IMR-90 (cell line): ENCODE results near the gene LMX1A. TPM values are rescaled to one million over a fixed set of nuclear protein-coding genes. Genes with fewer than 3 reads are reported as not detected.

Experiments
- ATAC-seq: fragments of 200-7000 bp; cut with Tn5 transposase; 2 replicates; pipeline ENCODE4 v1.9.1; 2020; ENCODE audit warnings: low read depth, mild to moderate bottlenecking, moderate library complexity
- BruUV-seq: library from RNA; stranded (reverse); fragments of 400-500 nt; replicated peaks from 2 replicates; lab custom pipeline; 2021; lab: Mats Ljungman, UMichigan
- CTCF ChIA-PET: fragments of 300-600 bp; formaldehyde crosslinking; extraction: SDS; loops from one replicate; lab custom pipeline; 2021; ENCODE audit warnings: antibody characterized with exemption; lab: Yijun Ruan, JAX
- POLR2A ChIA-PET: fragments of 300-600 bp; sonication (Branson Sonifier 250); formaldehyde crosslinking; loops from one replicate; lab custom pipeline; 2022; ENCODE audit warnings: antibody characterized with exemption; ENCODE audit not compliant: unreplicated experiment; lab: Charles Lee
- DNase-seq: peaks from one replicate; pipeline ENCODE4 v3.0.0; 2013
- H2AFZ ChIP-seq: replicated peaks from 2 replicates; pipeline ENCODE3; 2013; ENCODE audit warnings: low read length, mild to moderate bottlenecking; ENCODE audit not compliant: poor library complexity
- H2AK5ac ChIP-seq: 2 replicates; pipeline ENCODE4 v1.6.1; 2013; ENCODE audit warnings: low read depth, low read length, inconsistent platforms
- H2AK9ac ChIP-seq: replicated peaks from 2 replicates; pipeline ENCODE3; 2013; ENCODE audit warnings: mild to moderate bottlenecking, low read depth, low read length, moderate library complexity; ENCODE audit not compliant: poor library complexity
- H2BK120ac ChIP-seq: 2 replicates; pipeline ENCODE4 v1.6.1; 2013; ENCODE audit warnings: low read depth, low read length, inconsistent platforms
- H2BK15ac ChIP-seq: 3 replicates; pipeline ENCODE4 v1.6.1; 2013; ENCODE audit warnings: low read depth, low read length, inconsistent platforms
- H2BK20ac ChIP-seq: 2 replicates; pipeline ENCODE4 v1.6.1; 2013; ENCODE audit warnings: low read depth, mild to moderate bottlenecking, inconsistent platforms, low read length, moderate library complexity
- H2BK5ac ChIP-seq: 2 replicates; pipeline ENCODE4 v1.6.1; 2013; ENCODE audit warnings: mild to moderate bottlenecking, low read depth, low read length, inconsistent platforms; ENCODE audit not compliant: poor library complexity, severe bottlenecking
- H3K14ac ChIP-seq: replicated peaks from 2 replicates; pipeline ENCODE4 v1.6.1; 2013; ENCODE audit warnings: low read depth, low read length, inconsistent platforms
- H3K18ac ChIP-seq: 2 replicates; pipeline ENCODE4 v1.6.1; 2013; ENCODE audit warnings: low read depth, low read length, control low read depth
- H3K23ac ChIP-seq: 2 replicates; pipeline ENCODE4 v1.6.1; 2013; ENCODE audit warnings: low read depth, low read length, inconsistent platforms
- H3K27ac ChIP-seq: 2 replicates; pipeline ENCODE4 v1.5.1; 2013; ENCODE audit warnings: mild to moderate bottlenecking, control low read depth, low read length; ENCODE audit not compliant: insufficient read depth
- H3K27me3 ChIP-seq: 2 replicates; pipeline ENCODE4 v1.6.1; 2013; ENCODE audit warnings: low read length; ENCODE audit not compliant: control insufficient read depth, insufficient read depth
- H3K36me3 ChIP-seq: 2 replicates; pipeline ENCODE4 v1.6.1; 2013; ENCODE audit warnings: low read length, mixed read lengths; ENCODE audit not compliant: control insufficient read depth, insufficient read depth
- H3K4ac ChIP-seq: 2 replicates; pipeline ENCODE4 v1.6.1; 2013; ENCODE audit warnings: low read depth, low read length, inconsistent platforms
- H3K4me1 ChIP-seq: 2 replicates; pipeline ENCODE4 v1.6.1; 2013; ENCODE audit warnings: low read length, mixed read lengths; ENCODE audit not compliant: control insufficient read depth, insufficient read depth
- H3K4me2 ChIP-seq: 2 replicates; pipeline ENCODE4 v1.6.1; 2013; ENCODE audit warnings: low read depth, mild to moderate bottlenecking, control low read depth, low read length, moderate library complexity
- H3K4me3 ChIP-seq: 2 replicates; pipeline ENCODE4 v1.5.1; 2013; ENCODE audit warnings: low read depth, mild to moderate bottlenecking, control low read depth, low read length, moderate library complexity; ENCODE audit not compliant: insufficient read depth
- H3K56ac ChIP-seq: 2 replicates; pipeline ENCODE4 v1.6.1; 2013; ENCODE audit warnings: low read length, inconsistent platforms; ENCODE audit not compliant: insufficient read depth; ENCODE audit errors: extremely low read depth
- H3K79me1 ChIP-seq, 2 experiments: 2 replicates each; pipeline ENCODE4 v1.6.1; 2013; ENCODE audit warnings: low read length in 2 of 2, inconsistent platforms in 1 of 2, low read depth in 1 of 2
- H3K9ac ChIP-seq: 2 replicates; pipeline ENCODE4 v1.6.1; 2013; ENCODE audit warnings: low read depth, low read length, control low read depth
- H3K9me1 ChIP-seq: 2 replicates; pipeline ENCODE4 v1.6.1; 2013; ENCODE audit warnings: low read length, inconsistent platforms; ENCODE audit not compliant: insufficient read depth
- H3K9me3 ChIP-seq: 2 replicates; pipeline ENCODE4 v1.6.1; 2013; ENCODE audit warnings: low read length; ENCODE audit not compliant: control insufficient read depth, insufficient read depth
- H4K20me1 ChIP-seq: 2 replicates; pipeline ENCODE4 v1.6.1; 2013; ENCODE audit warnings: low read length, inconsistent platforms; ENCODE audit not compliant: insufficient read depth
- H4K5ac ChIP-seq: 2 replicates; pipeline ENCODE4 v1.6.1; 2013; ENCODE audit warnings: mild to moderate bottlenecking, low read depth, low read length, control low read depth
- H4K8ac ChIP-seq, 2 experiments: 2 replicates each; pipeline ENCODE4 v1.6.1; 2013; ENCODE audit warnings: low read depth in 2 of 2, low read length in 2 of 2, control low read depth in 1 of 2, inconsistent platforms in 1 of 2
- H4K91ac ChIP-seq: 2 replicates; pipeline ENCODE4 v1.6.1; 2013; ENCODE audit warnings: low read depth, low read length, inconsistent platforms; ENCODE audit not compliant: insufficient read depth
- MXI1 ChIP-seq: IDR thresholded peaks from 2 replicates; pipeline ENCODE4 v1.6.1; 2012; ENCODE audit warnings: low read depth, mild to moderate bottlenecking, low read length, moderate library complexity, borderline replicate concordance
- RCOR1 ChIP-seq: IDR thresholded peaks from 2 replicates; pipeline ENCODE4 v1.6.1; 2012; ENCODE audit warnings: mild to moderate bottlenecking, low read length, improper control_type of control experiment; ENCODE audit not compliant: insufficient replicate concordance
- RFX5 ChIP-seq: IDR thresholded peaks from 2 replicates; pipeline ENCODE4 v1.8.0; 2012; ENCODE audit warnings: low read depth, mild to moderate bottlenecking, low read length, moderate library complexity
- whole genome bisulfite sequencing, 2 experiments: methylation state at CpG; one replicate each; pipeline versions ENCODE4 v1.1.5 to v1.1.7; 2013; ENCODE audit warnings: missing lambda C conversion rate in 2 of 2; ENCODE audit not compliant: insufficient read length in 1 of 2; ENCODE audit errors: extremely low coverage in 2 of 2; 5-methylcytosine and 5-hydroxymethylcytosine counted together
- dilution Hi-C: fragments of 300-500 bp; cut with HindIII; formaldehyde crosslinking; loops from one replicate; pipeline ENCODE4 v1.14.3; 2018; ENCODE audit warnings: low sequenced_read_pairs; ENCODE audit not compliant: unreplicated experiment
- in situ Hi-C: fragments of 300-500 bp; cut with MboI; formaldehyde crosslinking; loops from 3 replicates; pipeline ENCODE4 v1.14.3; 2019; ENCODE audit warnings: low sequenced_read_pairs, inconsistent platforms, mixed read lengths
- intact Hi-C: fragments of 100-400 bp; cut with micrococcal nuclease; formaldehyde crosslinking; loops from 2 replicates; pipeline ENCODE4 v1.10.0; 2022
- polyA plus RNA-seq, 3 experiments: library from polyadenylated mRNA; depleted of rRNA; stranded (reverse); fragments of >200 nt; gene quantifications; 2 replicates each; pipeline ENCODE4 v1.2.3, GENCODE V29; 2012; ENCODE audit warnings: low replicate concordance in 1 of 3
- total RNA-seq: library from RNA; depleted of rRNA; stranded (reverse); fragments of >200 nt; gene quantifications from 2 replicates; pipeline ENCODE4 v1.2.3, GENCODE V29; 2012
- TF ChIP-seq, protein P1 (sequence below): fragments of 150-350 bp; IDR thresholded peaks from 2 replicates; pipeline ENCODE4 v1.6.1; 2017; ENCODE audit warnings: mild to moderate bottlenecking, antibody characterized with exemption, low read length, low read depth

Gene LMX1A
- total and polyA plus RNA-seq, 2 of the 4 experiments (the other 2 are of a cell fraction) = not detected

GRCh38 chr1:165387505-165387904 is 31.0 kb upstream of the LMX1A start:
- intact Hi-C loops (no loop called here), in situ Hi-C loops (loop anchor here (25.0 kb wide), 1 partner anchor 550 kb away; no protein-coding TSS in a partner anchor), dilution Hi-C loops (loop anchor here (25.0 kb wide), 1 partner anchor 200 kb away; no protein-coding TSS in a partner anchor)
- no peaks in the 10 kb centered on the region for H3K9me1 ChIP-seq
- no peak overlapping the region for H3K4ac ChIP-seq
- H2AFZ ChIP-seq = no peak overlapping the region
- no peak overlapping the region for H3K4me3 ChIP-seq
- no peaks in the 10 kb centered on the region; the same call in 1 of the 2 replicates for H3K4me1 ChIP-seq
- no peaks in the 10 kb centered on the region for H4K20me1 ChIP-seq
- peaks cover 8% of the 10 kb centered on the region for H3K27me3 ChIP-seq
- H3K9ac ChIP-seq = no peak overlapping the region
- no TSS peak for BruUV-seq
- no peak overlapping the region for H4K5ac ChIP-seq
- H3K14ac ChIP-seq = no peak overlapping the region
- H2AK9ac ChIP-seq = no peak overlapping the region
- no peak overlapping the region for H3K27ac ChIP-seq
- H3K56ac ChIP-seq = no peak overlapping the region
- ATAC-seq (no peak), DNase-seq (no peak)
- H3K4me2 ChIP-seq = no peak overlapping the region
- no peaks in the 10 kb centered on the region for H3K79me1 ChIP-seq
- H2AK5ac ChIP-seq = no peak overlapping the region
- no peak overlapping the region for H2BK15ac ChIP-seq
- no peak overlapping the region for H2BK20ac ChIP-seq
- H3K9me3 ChIP-seq = no peaks in the 10 kb centered on the region
- no peak overlapping the region for H4K8ac ChIP-seq
- no peak overlapping the region for H4K91ac ChIP-seq
- H3K23ac ChIP-seq = no peak overlapping the region
- no peaks in the 10 kb centered on the region for H3K36me3 ChIP-seq
- TF ChIP-seq, protein P1, sequence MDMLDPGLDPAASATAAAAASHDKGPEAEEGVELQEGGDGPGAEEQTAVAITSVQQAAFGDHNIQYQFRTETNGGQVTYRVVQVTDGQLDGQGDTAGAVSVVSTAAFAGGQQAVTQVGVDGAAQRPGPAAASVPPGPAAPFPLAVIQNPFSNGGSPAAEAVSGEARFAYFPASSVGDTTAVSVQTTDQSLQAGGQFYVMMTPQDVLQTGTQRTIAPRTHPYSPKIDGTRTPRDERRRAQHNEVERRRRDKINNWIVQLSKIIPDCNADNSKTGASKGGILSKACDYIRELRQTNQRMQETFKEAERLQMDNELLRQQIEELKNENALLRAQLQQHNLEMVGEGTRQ = no peak
- no peak for TF ChIP-seq RCOR1
- no peak for TF ChIP-seq MXI1
- no peak for TF ChIP-seq RFX5
- H3K18ac ChIP-seq = no peak overlapping the region
- ChIA-PET CTCF (no interaction called here), POLR2A (no interaction called here)
- no peak overlapping the region for H2BK5ac ChIP-seq
- no peak overlapping the region for H2BK120ac ChIP-seq
- WGBS, 2 experiments = no CpG with 5 or more reads among the region's 2 CpGs
